Measurements from ENCODE around the gene HIF1A. TPM values are rescaled to one million over a fixed set of nuclear protein-coding genes. Genes with fewer than 3 reads are reported as not detected.
"Not testable (repeated sequence)": the region's sequence is repeated elsewhere in the genome, so short reads cannot be mapped to it uniquely, and the experiment has no call there.

The HIF1A gene
- total and polyA plus RNA-seq, 4 donors: 15.4 to 79.2 (median 34.8) TPM

DNA sequence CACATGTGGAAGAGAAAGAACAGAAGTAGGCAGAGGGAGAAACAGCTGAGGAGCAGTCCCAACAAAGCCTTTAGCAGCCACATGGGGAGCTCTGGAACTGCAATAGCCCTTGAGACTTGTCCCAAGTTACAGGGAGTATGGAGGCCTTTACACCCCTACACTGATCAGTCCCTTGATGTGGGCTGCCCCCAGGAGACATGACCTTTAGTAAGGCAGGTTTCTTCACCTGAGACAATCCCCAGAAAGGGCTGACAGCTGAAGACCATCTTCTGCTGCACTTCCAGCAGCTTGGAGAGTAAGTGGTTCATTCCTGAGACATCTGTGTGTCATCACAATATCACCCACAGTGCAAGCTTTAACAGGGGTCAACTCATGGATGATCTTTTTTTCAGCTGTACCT, 58.3 kb downstream of the HIF1A start:
- TF ChIP-seq ATF3 (IDR thresholded peaks at IDR 0.05): no peak
- no peak for TF ChIP-seq GABPA (IDR thresholded peaks at IDR 0.05 in 1 of 2, conservative IDR thresholded peaks at IDR 0.05 in 1 of 2)
- no peak for TF ChIP-seq RAD21 (IDR thresholded peaks at IDR 0.05)
- TF ChIP-seq FOXA2 (IDR thresholded peaks at IDR 0.05): no peak
- TF ChIP-seq NR2F2 (IDR thresholded peaks at IDR 0.05): no peak
- TF ChIP-seq, protein P1, sequence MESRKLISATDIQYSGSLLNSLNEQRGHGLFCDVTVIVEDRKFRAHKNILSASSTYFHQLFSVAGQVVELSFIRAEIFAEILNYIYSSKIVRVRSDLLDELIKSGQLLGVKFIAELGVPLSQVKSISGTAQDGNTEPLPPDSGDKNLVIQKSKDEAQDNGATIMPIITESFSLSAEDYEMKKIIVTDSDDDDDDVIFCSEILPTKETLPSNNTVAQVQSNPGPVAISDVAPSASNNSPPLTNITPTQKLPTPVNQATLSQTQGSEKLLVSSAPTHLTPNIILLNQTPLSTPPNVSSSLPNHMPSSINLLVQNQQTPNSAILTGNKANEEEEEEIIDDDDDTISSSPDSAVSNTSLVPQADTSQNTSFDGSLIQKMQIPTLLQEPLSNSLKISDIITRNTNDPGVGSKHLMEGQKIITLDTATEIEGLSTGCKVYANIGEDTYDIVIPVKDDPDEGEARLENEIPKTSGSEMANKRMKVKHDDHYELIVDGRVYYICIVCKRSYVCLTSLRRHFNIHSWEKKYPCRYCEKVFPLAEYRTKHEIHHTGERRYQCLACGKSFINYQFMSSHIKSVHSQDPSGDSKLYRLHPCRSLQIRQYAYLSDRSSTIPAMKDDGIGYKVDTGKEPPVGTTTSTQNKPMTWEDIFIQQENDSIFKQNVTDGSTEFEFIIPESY (IDR thresholded peaks at IDR 0.05): no peak
- no peak for TF ChIP-seq FOXA1 (IDR thresholded peaks at IDR 0.05)
- TF ChIP-seq, protein P2, sequence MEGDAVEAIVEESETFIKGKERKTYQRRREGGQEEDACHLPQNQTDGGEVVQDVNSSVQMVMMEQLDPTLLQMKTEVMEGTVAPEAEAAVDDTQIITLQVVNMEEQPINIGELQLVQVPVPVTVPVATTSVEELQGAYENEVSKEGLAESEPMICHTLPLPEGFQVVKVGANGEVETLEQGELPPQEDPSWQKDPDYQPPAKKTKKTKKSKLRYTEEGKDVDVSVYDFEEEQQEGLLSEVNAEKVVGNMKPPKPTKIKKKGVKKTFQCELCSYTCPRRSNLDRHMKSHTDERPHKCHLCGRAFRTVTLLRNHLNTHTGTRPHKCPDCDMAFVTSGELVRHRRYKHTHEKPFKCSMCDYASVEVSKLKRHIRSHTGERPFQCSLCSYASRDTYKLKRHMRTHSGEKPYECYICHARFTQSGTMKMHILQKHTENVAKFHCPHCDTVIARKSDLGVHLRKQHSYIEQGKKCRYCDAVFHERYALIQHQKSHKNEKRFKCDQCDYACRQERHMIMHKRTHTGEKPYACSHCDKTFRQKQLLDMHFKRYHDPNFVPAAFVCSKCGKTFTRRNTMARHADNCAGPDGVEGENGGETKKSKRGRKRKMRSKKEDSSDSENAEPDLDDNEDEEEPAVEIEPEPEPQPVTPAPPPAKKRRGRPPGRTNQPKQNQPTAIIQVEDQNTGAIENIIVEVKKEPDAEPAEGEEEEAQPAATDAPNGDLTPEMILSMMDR (IDR thresholded peaks at IDR 0.05; ENCODE audit: low read depth, low read length, missing input control): no peak
- TF ChIP-seq JUND (IDR thresholded peaks at IDR 0.05): no peak
- no peak for TF ChIP-seq MAX (IDR thresholded peaks at IDR 0.05)
- TF ChIP-seq RXRA (IDR thresholded peaks at IDR 0.05): no peak
- TF ChIP-seq SP1 (IDR thresholded peaks at IDR 0.05): no peak
- no peak for TF ChIP-seq YY1 (IDR thresholded peaks at IDR 0.05)
- TF ChIP-seq HNF4G (IDR thresholded peaks at IDR 0.05): no peak
- no peak for TF ChIP-seq TAF1 (conservative IDR thresholded peaks at IDR 0.05)
- no peak for TF ChIP-seq HNF4A (conservative IDR thresholded peaks at IDR 0.05)
- H3K36me3 ChIP-seq (ENCODE audit: control insufficient read depth in 4 of 4, insufficient read depth in 3 of 4, low read depth in 1 of 4, low read length in 3 of 4): peaks cover 0 to 2% (median 0%) of the 10 kb centered on the region in 4 donors
- no peaks in the 10 kb centered on the region for H3K27me3 ChIP-seq (ENCODE audit: control insufficient read depth in 4 of 4, insufficient read depth in 4 of 4, low read length in 3 of 4)
- no peak overlapping the region for H3K4me3 ChIP-seq (ENCODE audit: low read depth in 1 of 3, low read length in 3 of 3)
- no peak overlapping the region for H3K27ac ChIP-seq (ENCODE audit: low read depth in 1 of 2, low read length in 2 of 2)
- no peaks in the 10 kb centered on the region for H3K9me3 ChIP-seq (ENCODE audit: control insufficient read depth in 4 of 4, low read length in 3 of 4)
- peaks cover 0 to 2% (median 0%) of the 10 kb centered on the region in 4 donors for H3K4me1 ChIP-seq (ENCODE audit: control insufficient read depth in 4 of 4, insufficient read depth in 4 of 4, low read length in 3 of 4)
- no peak for DNase-seq (ENCODE audit: low spot score)
- no peak overlapping the region for H3K9ac ChIP-seq (ENCODE audit: low read depth in 1 of 2, low read length in 2 of 2)

- Histone ChIP-seq H3K27ac (ENCODE audit: low read depth in 1 of 2, low read length in 2 of 2) (no peak overlapping the region), H3K4me3 (ENCODE audit: low read depth in 1 of 3, low read length in 3 of 3) (no peak overlapping the region), H3K9me3 (ENCODE audit: control insufficient read depth in 4 of 4, low read length in 3 of 4) (no peaks in the 10 kb centered on the region), H3K27me3 (ENCODE audit: control insufficient read depth in 4 of 4, insufficient read depth in 4 of 4, low read length in 3 of 4) (no peaks in the 10 kb centered on the region), H3K36me3 (ENCODE audit: control insufficient read depth in 4 of 4, insufficient read depth in 3 of 4, low read depth in 1 of 4, low read length in 3 of 4) (peaks cover 0 to 2% (median 0%) of the 10 kb centered on the region in 4 donors), H3K9ac (ENCODE audit: low read depth in 1 of 2, low read length in 2 of 2) (no peak overlapping the region), H3K4me1 (ENCODE audit: control insufficient read depth in 4 of 4, insufficient read depth in 4 of 4, low read length in 3 of 4) (peaks cover 0 to 2% (median 0%) of the 10 kb centered on the region in 4 donors)
- WGBS: 79% methylated on average over 5 of the region's 5 CpGs
- no peak for TF ChIP-seq FOXA2 (IDR thresholded peaks at IDR 0.05)
- TF ChIP-seq HNF4G (IDR thresholded peaks at IDR 0.05): no peak
- TF ChIP-seq RAD21 (IDR thresholded peaks at IDR 0.05): no peak
- TF ChIP-seq YY1 (IDR thresholded peaks at IDR 0.05): no peak
- no peak for TF ChIP-seq NR2F2 (IDR thresholded peaks at IDR 0.05)
- no peak for TF ChIP-seq GABPA (IDR thresholded peaks at IDR 0.05 in 1 of 2, conservative IDR thresholded peaks at IDR 0.05 in 1 of 2)
- TF ChIP-seq RXRA (IDR thresholded peaks at IDR 0.05): no peak
- no peak for TF ChIP-seq MAX (IDR thresholded peaks at IDR 0.05)
- TF ChIP-seq, protein P1 (IDR thresholded peaks at IDR 0.05): no peak
- TF ChIP-seq, protein P2 (IDR thresholded peaks at IDR 0.05; ENCODE audit: low read depth, low read length, missing input control): no peak
- no peak for TF ChIP-seq JUND (IDR thresholded peaks at IDR 0.05)
- TF ChIP-seq TAF1 (conservative IDR thresholded peaks at IDR 0.05): no peak
- no peak for TF ChIP-seq SP1 (IDR thresholded peaks at IDR 0.05)
- DNase-seq (ENCODE audit: low spot score): no peak
Measured at GRCh38 chr14:61754627-61755381, 59.5 kb downstream of the HIF1A start.

- H3K27me3 ChIP-seq (ENCODE audit: control insufficient read depth in 4 of 4, insufficient read depth in 4 of 4, low read length in 3 of 4); DNase-seq (ENCODE audit: low spot score); H3K9me3 ChIP-seq (ENCODE audit: control insufficient read depth in 4 of 4, low read length in 3 of 4); H3K4me1 ChIP-seq (ENCODE audit: control insufficient read depth in 4 of 4, insufficient read depth in 4 of 4, low read length in 3 of 4); H3K9ac ChIP-seq (ENCODE audit: low read depth in 1 of 2, low read length in 2 of 2); H3K4me3 ChIP-seq (ENCODE audit: low read depth in 1 of 3, low read length in 3 of 3); H3K36me3 ChIP-seq (ENCODE audit: control insufficient read depth in 4 of 4, insufficient read depth in 3 of 4, low read depth in 1 of 4, low read length in 3 of 4); H3K27ac ChIP-seq (ENCODE audit: low read depth in 1 of 2, low read length in 2 of 2): not testable (repeated sequence)
Measured at GRCh38 chr14:61755382-61755742, 60.0 kb downstream of the HIF1A start.

Data from liver (tissue), 9 donors.